ENCODE measurements around the gene CHRNA9. TPM values are rescaled to one million over a fixed set of nuclear protein-coding genes. Genes with fewer than 3 reads are reported as not detected.

CHRNA9 gene
- polyA plus RNA-seq, 2 of the 4 experiments (the other 2 are of a cell fraction) = 1.3 to 1.6 TPM

DNA sequence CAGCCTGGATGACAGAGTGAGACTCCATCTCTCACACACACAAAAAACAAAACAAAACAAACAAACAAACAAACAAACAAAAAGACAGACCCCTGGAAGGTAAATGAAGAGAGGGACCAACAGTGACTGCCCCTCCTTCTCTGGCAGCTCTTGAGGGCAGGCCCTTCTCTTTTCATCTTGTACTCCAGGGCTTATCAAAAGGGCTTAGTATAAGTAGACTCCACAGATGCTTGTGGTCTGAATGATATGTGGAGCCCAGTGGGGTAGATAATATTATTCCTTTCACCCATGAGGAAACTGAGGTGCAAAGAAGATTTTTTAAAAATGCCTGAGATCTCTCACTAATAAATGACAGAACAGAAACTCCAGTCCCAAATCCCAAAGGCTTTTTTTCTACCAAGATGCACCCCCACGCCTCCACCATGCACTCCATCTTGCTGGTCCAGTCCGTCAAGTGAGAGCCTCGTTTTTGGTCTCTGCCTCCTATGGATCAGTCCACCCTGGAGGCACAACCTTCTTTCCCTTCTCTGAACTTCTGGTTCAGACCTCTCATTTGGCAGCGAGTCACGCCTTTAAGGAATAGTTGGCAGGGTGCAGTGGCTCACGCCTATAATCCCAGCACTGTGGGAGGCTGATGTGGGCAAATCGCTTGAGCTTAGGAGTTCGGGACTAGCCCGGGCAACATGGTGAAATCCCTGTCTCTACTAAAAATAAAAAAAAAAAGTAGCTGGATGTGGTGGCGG, 17.0 kb upstream of the CHRNA9 start:
- DNase-seq (ENCODE audit: low read depth in 1 of 2, low spot score in 1 of 2) = no peak
- ATAC-seq = no peak
- CTCF ChIA-PET = interaction anchor here (0.6 to 2.7 kb wide), 27 partner anchors 8 to 417 kb away, joined by 3 to 38 read pairs (median 3); partner anchors contain the start of genes CHRNA9 and N4BP2
- 76% methylated on average over 10 of the region's 10 CpGs for WGBS (ENCODE audit: missing lambda C conversion rate)
- Histone ChIP-seq H3K9me3 (no peaks in the 10 kb centered on the region), H3K4me1 (peaks cover 63% of the 10 kb centered on the region), H3K4me3 (no peak overlapping the region), H3K27ac (peak overlapping the region; percentile 91 to 98), H3K4me2 (peak overlapping the region; percentile 93; the same call in 2 of the 3 replicates)
- no peak for TF ChIP-seq FOXS1 (CRISPR knock-in tag; IDR thresholded peaks at IDR 0.05)
- no peak for TF ChIP-seq HEYL (CRISPR knock-in tag; IDR thresholded peaks at IDR 0.05)
- TF ChIP-seq KDM1A (IDR thresholded peaks at IDR 0.05; ENCODE audit: low read depth) = no peak
- no peak for TF ChIP-seq RCOR1 (IDR thresholded peaks at IDR 0.05; ENCODE audit: low read depth, low read length)
- TF ChIP-seq JUN (IDR thresholded peaks at IDR 0.05) = no peak
- no peak for TF ChIP-seq TFCP2L1 (CRISPR knock-in tag; IDR thresholded peaks at IDR 0.05)
- no peak for TF ChIP-seq BHLHE40 (IDR thresholded peaks at IDR 0.05; ENCODE audit: low read depth, low read length)
- no peak for TF ChIP-seq ZSCAN20 (CRISPR knock-in tag; IDR thresholded peaks at IDR 0.05)
- POLR2A ChIA-PET = interaction anchor here (1.3 to 2.7 kb wide), 2 partner anchors 262 to 277 kb away, joined by 4 to 61 read pairs; partner anchors contain the start of gene N4BP2
- no peak for FAIRE-seq

DNA sequence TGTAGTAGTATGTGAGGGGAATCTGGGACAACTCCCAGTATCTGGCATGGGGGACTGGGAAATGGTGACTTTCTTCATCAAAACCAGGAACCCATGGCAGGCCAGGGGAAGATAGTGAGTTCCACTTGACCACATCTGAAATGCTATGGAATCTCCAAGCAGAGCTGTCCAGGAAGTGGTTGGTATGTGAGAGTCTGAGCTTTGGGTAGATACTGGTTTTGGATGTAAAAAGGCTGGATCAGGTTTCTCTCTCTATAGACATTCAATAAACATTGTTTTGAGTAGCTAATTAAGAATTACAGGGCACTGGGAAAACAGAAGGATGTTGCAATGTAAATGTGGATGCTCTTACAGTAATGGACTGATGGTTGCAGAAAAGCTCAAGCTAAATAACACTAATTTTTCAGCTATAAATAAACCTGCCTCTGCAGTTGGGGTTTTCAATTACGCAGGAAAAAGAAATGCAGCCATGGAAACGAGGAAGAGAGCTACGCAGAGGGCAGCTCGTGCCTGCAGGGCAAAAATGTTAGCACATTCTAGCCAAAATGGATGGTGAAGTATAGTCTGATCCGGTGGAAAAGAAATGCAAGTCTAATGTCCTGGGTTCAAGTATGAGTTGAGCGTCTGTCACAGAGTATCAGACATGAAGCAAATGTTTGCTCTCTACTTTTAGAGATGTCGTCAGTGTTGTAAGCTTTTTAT, 13.4 kb upstream of the CHRNA9 start:
- TF ChIP-seq ZC3H11A (IDR thresholded peaks at IDR 0.05) (no peak), SREBF2 (IDR thresholded peaks at IDR 0.05) (no peak), NPAS2 (CRISPR knock-in tag; IDR thresholded peaks at IDR 0.05; ENCODE audit: borderline replicate concordance) (no peak)
- no peak overlapping the region for H3K4me3 ChIP-seq
- 38% methylated on average over 7 of the region's 7 CpGs for WGBS (ENCODE audit: missing lambda C conversion rate)
- H3K9me3 ChIP-seq = no peaks in the 10 kb centered on the region
- peak in 1 of 2 experiments; percentile 39 for DNase-seq (ENCODE audit: low read depth in 1 of 2, low spot score in 1 of 2)
- FAIRE-seq = no peak
- ATAC-seq = peak in 1 of 2 experiments; percentile 34; a peak in 3 of 6 replicates
- H3K4me2 ChIP-seq = peak overlapping the region; percentile 21
- peaks cover 47% of the 10 kb centered on the region for H3K4me1 ChIP-seq
- CTCF ChIA-PET = interaction anchor here (0.5 to 2.6 kb wide), 4 partner anchors 12 to 916 kb away, joined by 3 to 10 read pairs (median 6); partner anchors contain the start of gene N4BP2
- POLR2A ChIA-PET = interaction anchor here (0.5 kb wide), 1 partner anchor 28 kb away, joined by 3 read pairs; no protein-coding TSS in a partner anchor
- H3K27ac ChIP-seq = peak overlapping the region; percentile 57 to 70

DNA sequence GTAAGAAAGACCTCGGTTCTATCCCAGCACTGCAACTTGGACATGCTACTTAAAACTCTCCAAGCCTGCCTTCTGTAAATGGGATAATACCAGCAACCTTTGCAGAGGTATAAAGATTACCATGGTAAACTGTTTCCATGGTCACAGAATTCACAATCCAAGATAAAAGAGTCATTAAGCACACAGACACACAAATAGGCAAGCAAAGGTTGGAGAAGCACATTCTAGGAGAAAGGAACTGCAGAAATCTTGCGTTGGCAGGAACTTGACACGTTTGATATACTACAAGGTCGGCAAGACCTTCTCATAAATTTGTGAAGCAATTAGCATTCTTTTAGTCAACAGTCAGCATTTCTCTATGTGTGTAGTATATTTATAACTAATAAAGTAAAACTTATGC, 12.3 kb upstream of the CHRNA9 start:
- peaks cover 47% of the 10 kb centered on the region for H3K4me1 ChIP-seq
- POLR2A ChIA-PET = no interaction called here
- FAIRE-seq = no peak
- peak in 1 of 2 experiments; percentile 30 for DNase-seq (ENCODE audit: low read depth in 1 of 2, low spot score in 1 of 2)
- no peaks in the 10 kb centered on the region for H3K9me3 ChIP-seq
- ATAC-seq = no peak; a peak in 1 of 6 replicates
- H3K27ac ChIP-seq = peak overlapping the region; percentile 46 to 70; a peak in 4 of 6 replicates
- no peak overlapping the region for H3K4me3 ChIP-seq
- WGBS (ENCODE audit: missing lambda C conversion rate) = 55% methylated on average over 4 of the region's 4 CpGs
- no peak overlapping the region for H3K4me2 ChIP-seq
- CTCF ChIA-PET = interaction anchor here (2.6 kb wide), 1 partner anchor 13 kb away, joined by 10 read pairs; no protein-coding TSS in a partner anchor
- TF ChIP-seq SREBF2 (IDR thresholded peaks at IDR 0.05) = no peak
- peak; percentile 72 for TF ChIP-seq MAFK (IDR thresholded peaks at IDR 0.05; ENCODE audit: partially characterized antibody)

DNA sequence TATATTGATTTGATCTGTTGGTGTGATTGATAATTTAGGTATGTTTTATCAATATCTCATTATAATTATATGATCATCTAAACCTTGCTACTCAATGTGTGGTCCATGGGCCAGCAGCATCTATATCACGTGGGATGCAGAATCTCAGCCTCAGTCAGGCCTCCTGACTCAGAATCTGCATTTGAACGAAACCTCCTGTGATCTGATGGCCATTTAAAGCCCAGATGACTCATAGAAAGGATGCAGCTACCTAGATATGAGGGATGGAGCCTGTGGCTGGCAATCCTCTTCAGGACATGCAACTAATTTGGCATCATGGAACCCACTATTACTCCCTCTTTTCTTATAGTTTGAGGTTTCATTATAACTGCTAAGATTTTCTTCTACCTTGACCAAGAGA, 11.3 kb upstream of the CHRNA9 start:
- DNase-seq (ENCODE audit: low read depth in 1 of 2, low spot score in 1 of 2) (no peak), ATAC-seq (no peak), FAIRE-seq (no peak)
- 72% methylated on average over 2 of the region's 2 CpGs for WGBS (ENCODE audit: missing lambda C conversion rate)
- H3K4me1 ChIP-seq = peaks cover 47% of the 10 kb centered on the region
- TF ChIP-seq FOSL2 (IDR thresholded peaks at IDR 0.05) (no peak), FOSL2 (CRISPR knock-in tag; IDR thresholded peaks at IDR 0.05) (0 out of 2 replicates have a peak, but pooled peaks have one; percentile 8), NPAS2 (CRISPR knock-in tag; IDR thresholded peaks at IDR 0.05; ENCODE audit: borderline replicate concordance) (no peak)
- POLR2A ChIA-PET = no interaction called here
- H3K9me3 ChIP-seq = no peaks in the 10 kb centered on the region
- no peak overlapping the region for H3K4me2 ChIP-seq
- H3K27ac ChIP-seq = peak overlapping the region in 1 of 2 experiments; percentile 63; a peak in 2 of 6 replicates
- CTCF ChIA-PET = interaction anchor here (0.6 to 1.2 kb wide), 3 partner anchors 12 to 241 kb away, joined by 3 read pairs; no protein-coding TSS in a partner anchor
- H3K4me3 ChIP-seq = no peak overlapping the region
